HCT116 (cell line): ENCODE measurements around the gene CTIF. TPM values are rescaled to one million over a fixed set of nuclear protein-coding genes. Genes with fewer than 3 reads are reported as not detected.

ENCODE experiments used
- ATAC-seq: fragments of 200-7000 bp; cut with Tn5 transposase; 2 replicates; pipeline ENCODE4 v1.9.1; 2020; ENCODE audit warnings: mild to moderate bottlenecking, moderate library complexity
- BruUV-seq: library from RNA; stranded (reverse); fragments of 400-500 nt; replicated peaks from 2 replicates; lab custom pipeline; 2021; lab: Mats Ljungman, UMichigan
- CTCF ChIA-PET: fragments of 300-600 bp; sonication (Branson Sonifier 250); formaldehyde crosslinking; loops from one replicate; lab custom pipeline; 2021; ENCODE audit warnings: antibody characterized with exemption; lab: Charles Lee
- POLR2A ChIA-PET: fragments of 300-600, 350-600 bp; sonication (Branson Sonifier 250); formaldehyde crosslinking; loops from one replicate; lab custom pipeline; 2021; ENCODE audit warnings: antibody characterized with exemption; lab: Charles Lee
- RAD21 ChIA-PET, 2 experiments: fragments of 300-600 bp; sonication (Branson Sonifier 250); formaldehyde crosslinking; loops; one replicate each; lab custom pipeline; 2023; ENCODE audit warnings: low total read pairs in 2 of 2; ENCODE audit not compliant: uncharacterized antibody in 2 of 2, unreplicated experiment in 2 of 2, low non-redundant PET in 1 of 2; lab: Charles Lee
- DNase-seq: peaks from one replicate; pipeline ENCODE4 v3.0.0-alpha.2; 2010; ENCODE audit warnings: low read depth, low spot score
- H2AFZ ChIP-seq: fragments of 200-600 bp; shearing (Covaris generic), sonication (generic); 2 replicates; pipeline ENCODE4 v1.6.1; 2017; ENCODE audit warnings: low read depth, mixed run types, mixed read lengths, antibody characterized with exemption, low read length; ENCODE audit not compliant: poor library complexity, severe bottlenecking
- H3K27ac ChIP-seq: 2 replicates; pipeline ENCODE4 v1.5.1; 2012; ENCODE audit warnings: low read depth, low read length
- H3K27me3 ChIP-seq: fragments of 200-600 bp; sonication (generic); 2 replicates; pipeline ENCODE4 v1.6.1; 2016; ENCODE audit warnings: mixed run types, low read length, mixed read lengths; ENCODE audit not compliant: insufficient read depth
- H3K36me3 ChIP-seq, 2 experiments: fragments of 200-500 bp in 1 of 2; fragments of 200-600 bp in 1 of 2; sonication (Bioruptor generic) in 1 of 2; sonication (generic) in 1 of 2; 2 replicates each; pipeline versions ENCODE4 v1.5.1 to v1.6.1; 2014 to 2016; ENCODE audit warnings: low read length in 2 of 2, inconsistent platforms in 1 of 2, mixed read lengths in 1 of 2, mixed run types in 1 of 2; ENCODE audit not compliant: insufficient read depth in 2 of 2, control insufficient read depth in 1 of 2
- H3K4me1 ChIP-seq, 2 experiments: fragments of 200-600 bp in 1 of 2; sonication (generic) in 1 of 2; 2 replicates each; pipeline versions ENCODE4 v1.5.1 to v1.6.1; 2012 to 2017; ENCODE audit warnings: low read length in 2 of 2, inconsistent platforms in 1 of 2, mild to moderate bottlenecking in 1 of 2, mixed read lengths in 1 of 2, mixed run types in 1 of 2, moderate library complexity in 1 of 2; ENCODE audit not compliant: insufficient read depth in 2 of 2, control insufficient read depth in 1 of 2
- H3K4me2 ChIP-seq: fragments of 200-600 bp; sonication (generic); 2 replicates; pipeline ENCODE4 v1.6.1; 2017; ENCODE audit warnings: mixed run types, low read length, mixed read lengths
- H3K4me3 ChIP-seq, 2 experiments: fragments of 200-600 bp in 1 of 2; sonication (generic) in 1 of 2; replicated peaks in 1 of 2; 2 replicates each; pipeline ENCODE4 v1.5.1; 2011 to 2016; ENCODE audit warnings: low read length in 2 of 2, control low read depth in 1 of 2, low read depth in 1 of 2, mild to moderate bottlenecking in 1 of 2, mixed read lengths in 1 of 2, mixed run types in 1 of 2
- H3K79me2 ChIP-seq: fragments of 200-600 bp; sonication (generic); 2 replicates; pipeline ENCODE4 v1.6.1; 2017; ENCODE audit warnings: mild to moderate bottlenecking, mixed run types, low read length, moderate library complexity, mixed read lengths; ENCODE audit not compliant: insufficient read depth
- H3K9ac ChIP-seq: fragments of 200-600 bp; sonication (generic); 2 replicates; pipeline ENCODE4 v1.6.1; 2016; ENCODE audit warnings: low read length, mixed read lengths
- H3K9me2 ChIP-seq: fragments of 200-600 bp; sonication (generic), shearing (Covaris generic); 2 replicates; pipeline ENCODE4 v1.6.1; 2017; ENCODE audit warnings: mixed run types, mild to moderate bottlenecking, moderate library complexity; ENCODE audit not compliant: insufficient read depth
- H3K9me3 ChIP-seq, 2 experiments: fragments of 200-500 bp in 1 of 2; fragments of 200-600 bp in 1 of 2; sonication (Bioruptor generic) in 1 of 2; sonication (generic) in 1 of 2; 2 replicates each; pipeline ENCODE4 v1.6.1; 2014 to 2017; ENCODE audit warnings: low read length in 2 of 2, mixed read lengths in 2 of 2, inconsistent platforms in 1 of 2, low read depth in 1 of 2, mild to moderate bottlenecking in 1 of 2, mixed run types in 1 of 2, moderate library complexity in 1 of 2; ENCODE audit not compliant: control insufficient read depth in 1 of 2, insufficient read depth in 1 of 2
- H4K20me1 ChIP-seq: fragments of 200-600 bp; sonication (generic), shearing (Covaris generic); 2 replicates; pipeline ENCODE4 v1.6.1; 2017; ENCODE audit warnings: mixed run types, mild to moderate bottlenecking, moderate library complexity; ENCODE audit not compliant: insufficient read depth
- CTCF ChIP-seq, 3 experiments: fragments of 200-600 bp in 1 of 3; sonication (generic) in 1 of 3; IDR thresholded peaks in 2 of 3; conservative IDR thresholded peaks in 1 of 3; 2 replicates each; pipeline ENCODE4 v1.5.1; 2012 to 2017; ENCODE audit warnings: low read depth in 2 of 3, low read length in 2 of 3, antibody characterized with exemption in 1 of 3, borderline replicate concordance in 1 of 3, control low read depth in 1 of 3, mild to moderate bottlenecking in 1 of 3, mixed read lengths in 1 of 3, mixed run types in 1 of 3, moderate library complexity in 1 of 3; ENCODE audit not compliant: insufficient read depth in 1 of 3
- JUND ChIP-seq: IDR thresholded peaks from 2 replicates; pipeline ENCODE4 v1.6.1; 2012
- SIN3A ChIP-seq: IDR thresholded peaks from 2 replicates; pipeline ENCODE4 v1.6.1; 2012; ENCODE audit warnings: low read depth
- SP1 ChIP-seq: IDR thresholded peaks from 2 replicates; pipeline ENCODE4 v1.6.1; 2012; ENCODE audit warnings: low read depth
- SRF ChIP-seq: IDR thresholded peaks from 2 replicates; pipeline ENCODE4 v1.6.1; 2012; ENCODE audit warnings: low read depth
- TCF7L2 ChIP-seq: IDR thresholded peaks from 2 replicates; pipeline ENCODE4 v1.7.0; 2011; ENCODE audit warnings: borderline replicate concordance, inconsistent platforms; ENCODE audit not compliant: insufficient read depth, insufficient read length; ENCODE audit errors: extremely low read depth
- YY1 ChIP-seq: IDR thresholded peaks from 2 replicates; pipeline ENCODE4 v1.6.1; 2011; ENCODE audit warnings: low read length, low read depth, moderate library complexity, mild to moderate bottlenecking; ENCODE audit not compliant: insufficient replicate concordance; ENCODE audit errors: extremely low read depth
- ZNF274 ChIP-seq: fragments of 200-500 bp; sonication (Bioruptor generic); IDR thresholded peaks from 2 replicates; pipeline ENCODE4 v1.6.1; 2014; ENCODE audit warnings: mild to moderate bottlenecking, low read depth, low read length, inconsistent platforms
- intact Hi-C: fragments of 100-400 bp; cut with micrococcal nuclease; formaldehyde crosslinking; loops from 2 replicates; pipeline ENCODE4 v1.10.0; 2022
- total RNA-seq: library from RNA; stranded (reverse); gene quantifications from one replicate; pipeline ENCODE4 v1.2.1, GENCODE V29; 2021; ENCODE audit not compliant: unreplicated experiment
- TF ChIP-seq, protein P1 (sequence below): IDR thresholded peaks from 2 replicates; pipeline ENCODE4 v1.6.1; 2011; ENCODE audit warnings: mild to moderate bottlenecking, low read length, moderate library complexity; ENCODE audit not compliant: insufficient replicate concordance; ENCODE audit errors: extremely low read depth
- TF ChIP-seq, protein P2 (sequence below): IDR thresholded peaks from 2 replicates; pipeline ENCODE4 v1.6.1; 2012

CTIF gene
- total RNA-seq, 1 experiment from 2014 or later = 19.7 TPM

DNA sequence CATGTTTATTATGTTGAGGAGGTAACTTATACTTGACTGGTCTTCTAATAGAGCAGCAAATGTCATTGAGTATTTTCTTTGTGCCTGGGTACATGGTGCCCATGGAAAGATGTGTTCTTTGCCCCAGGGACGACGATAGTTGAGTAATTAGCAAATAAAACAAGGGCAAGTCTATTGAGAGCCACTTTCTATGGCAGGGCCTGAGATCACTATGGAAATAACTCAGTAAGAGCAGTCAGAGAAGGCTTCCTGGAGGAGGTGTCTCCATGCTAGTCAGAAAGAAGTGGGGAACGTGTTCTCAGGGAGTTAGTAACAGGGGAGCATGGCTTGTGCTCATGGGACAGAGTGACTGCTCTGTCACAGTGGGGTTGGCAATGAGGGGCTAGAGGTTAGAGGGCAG lies 28.6 kb downstream of the CTIF start (continued):
- TF ChIP-seq, protein P1, sequence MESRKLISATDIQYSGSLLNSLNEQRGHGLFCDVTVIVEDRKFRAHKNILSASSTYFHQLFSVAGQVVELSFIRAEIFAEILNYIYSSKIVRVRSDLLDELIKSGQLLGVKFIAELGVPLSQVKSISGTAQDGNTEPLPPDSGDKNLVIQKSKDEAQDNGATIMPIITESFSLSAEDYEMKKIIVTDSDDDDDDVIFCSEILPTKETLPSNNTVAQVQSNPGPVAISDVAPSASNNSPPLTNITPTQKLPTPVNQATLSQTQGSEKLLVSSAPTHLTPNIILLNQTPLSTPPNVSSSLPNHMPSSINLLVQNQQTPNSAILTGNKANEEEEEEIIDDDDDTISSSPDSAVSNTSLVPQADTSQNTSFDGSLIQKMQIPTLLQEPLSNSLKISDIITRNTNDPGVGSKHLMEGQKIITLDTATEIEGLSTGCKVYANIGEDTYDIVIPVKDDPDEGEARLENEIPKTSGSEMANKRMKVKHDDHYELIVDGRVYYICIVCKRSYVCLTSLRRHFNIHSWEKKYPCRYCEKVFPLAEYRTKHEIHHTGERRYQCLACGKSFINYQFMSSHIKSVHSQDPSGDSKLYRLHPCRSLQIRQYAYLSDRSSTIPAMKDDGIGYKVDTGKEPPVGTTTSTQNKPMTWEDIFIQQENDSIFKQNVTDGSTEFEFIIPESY = no peak
- no peak for TF ChIP-seq SRF
- TF ChIP-seq SIN3A = no peak
- TF ChIP-seq ZNF274 = no peak
- TF ChIP-seq JUND = no peak

DNA sequence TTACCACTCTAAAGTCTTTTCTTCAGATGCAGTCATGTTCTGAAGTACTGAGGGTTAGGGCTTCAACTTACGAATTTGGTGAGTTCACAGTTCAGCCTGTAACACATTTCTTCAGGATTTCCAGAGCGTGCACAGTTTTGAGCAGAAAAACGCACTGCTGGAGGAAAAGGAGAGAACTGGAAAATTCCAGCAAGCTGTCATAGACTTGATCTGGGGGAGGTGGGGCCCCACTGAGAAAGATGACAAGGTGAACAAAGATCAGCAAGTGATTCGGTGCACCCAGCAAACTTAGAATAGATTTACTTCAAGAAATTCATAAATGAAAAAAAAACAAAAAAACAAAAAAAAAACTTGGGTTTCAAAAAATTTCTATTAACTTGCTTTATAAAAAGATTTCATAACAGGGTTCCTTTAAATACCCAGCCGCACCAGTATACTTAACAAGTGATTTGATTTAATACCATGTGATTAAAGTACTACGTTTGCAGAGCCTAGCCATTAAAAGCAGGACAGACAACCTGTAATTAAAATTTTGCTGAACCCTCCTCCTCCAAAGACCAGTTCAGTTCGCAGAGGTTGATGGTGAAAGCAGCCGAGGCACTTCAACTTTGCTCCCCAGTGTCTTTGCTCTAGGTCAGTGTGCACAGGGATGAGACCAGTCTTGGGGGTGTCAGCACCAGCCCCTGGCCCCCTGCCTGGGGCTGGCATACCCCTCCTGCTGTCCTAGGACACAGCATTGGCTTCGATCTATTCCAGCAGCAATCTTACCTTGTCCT lies 30.5 kb downstream of the CTIF start:
- H3K9ac ChIP-seq = no peak overlapping the region
- no peak for DNase-seq
- H3K27me3 ChIP-seq = no peaks in the 10 kb centered on the region
- no peak for ATAC-seq
- no peaks in the 10 kb centered on the region for H3K9me2 ChIP-seq
- ChIA-PET POLR2A (no interaction called here), RAD21 (no interaction called here), CTCF (no interaction called here)
- BruUV-seq = no TSS peak
- no peak overlapping the region for H3K4me3 ChIP-seq
- H3K9me3 ChIP-seq = no peaks in the 10 kb centered on the region; a peak in 1 of 4 replicates
- intact Hi-C loops = no loop called here
- no peak overlapping the region for H2AFZ ChIP-seq
- no peaks in the 10 kb centered on the region for H3K36me3 ChIP-seq
- H4K20me1 ChIP-seq = no peaks in the 10 kb centered on the region
- no peak overlapping the region for H3K4me2 ChIP-seq
- H3K79me2 ChIP-seq = no peaks in the 10 kb centered on the region
- peaks cover 9 to 28% of the 10 kb centered on the region in 2 experiments for H3K4me1 ChIP-seq
- TF ChIP-seq JUND = no peak
- no peak for TF ChIP-seq SP1
- no peak for TF ChIP-seq YY1
- no peak for TF ChIP-seq CTCF (IDR thresholded peaks at IDR 0.05 in 2 of 3, conservative IDR thresholded peaks at IDR 0.05 in 1 of 3; ENCODE audit: borderline replicate concordance in 1 of 3, insufficient read depth in 1 of 3, low read depth in 2 of 3, low read length in 2 of 3)
- TF ChIP-seq TCF7L2 = no peak
- TF ChIP-seq, protein P2, sequence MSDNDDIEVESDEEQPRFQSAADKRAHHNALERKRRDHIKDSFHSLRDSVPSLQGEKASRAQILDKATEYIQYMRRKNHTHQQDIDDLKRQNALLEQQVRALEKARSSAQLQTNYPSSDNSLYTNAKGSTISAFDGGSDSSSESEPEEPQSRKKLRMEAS = no peak
- H3K27ac ChIP-seq = no peak overlapping the region
